ENCODE results near the gene BTG1.

DNA sequence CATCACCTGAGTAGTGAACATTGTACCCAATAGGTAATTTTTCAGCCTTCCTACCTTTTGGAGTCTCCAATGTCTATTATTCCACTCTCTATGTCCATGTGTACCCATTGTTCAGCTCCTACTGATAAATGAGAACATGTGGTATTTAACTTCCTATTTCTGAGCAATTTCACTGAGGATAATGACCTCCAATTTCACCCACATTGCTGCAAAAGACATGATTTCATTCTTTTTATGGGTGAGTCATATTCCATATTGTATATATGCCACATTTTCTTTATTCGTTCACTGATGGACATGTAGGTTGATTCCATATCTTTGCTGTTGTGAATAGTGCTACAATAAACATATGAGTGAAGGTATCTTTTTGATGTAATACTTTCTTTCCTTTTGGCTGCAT lies 16.4 kb upstream of the BTG1 start:
- TF ChIP-seq CTCF (conservative IDR thresholded peaks at IDR 0.05; ENCODE audit: low read depth, low read length), result no peak
- TF ChIP-seq EZH2phosphoT487 (IDR thresholded peaks at IDR 0.05; ENCODE audit: borderline replicate concordance, low read length), result no peak
